Measurements from ENCODE around the gene ASIC2.

ASIC2 gene

DNA sequence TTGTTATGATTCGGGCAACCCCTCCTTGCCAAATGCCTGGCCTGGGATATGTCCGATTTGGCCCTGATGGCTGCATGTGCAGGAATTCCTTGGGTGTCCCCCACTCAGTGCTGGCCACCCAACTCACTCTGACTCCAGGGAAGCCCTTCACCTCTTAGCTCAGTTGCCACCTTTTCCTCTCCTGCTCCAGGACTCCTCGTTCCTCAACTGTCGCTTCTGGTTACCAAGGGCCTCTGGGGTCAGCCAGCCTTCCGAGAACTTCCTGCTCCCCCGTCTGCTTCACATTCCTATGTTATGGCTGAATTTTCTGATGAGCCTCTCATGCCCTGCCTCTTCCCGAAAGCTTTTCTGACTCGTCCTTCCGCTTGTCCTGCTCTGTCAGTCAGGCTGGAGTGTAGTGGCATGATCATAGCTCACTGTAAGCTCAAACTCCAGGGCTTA lies 237.9 kb downstream of the ASIC2 start:
- DNase-seq: no peak

GRCh38 chr17:33054412-33054811 lies 238.7 kb downstream of the ASIC2 start:
- no peak for DNase-seq

DNA sequence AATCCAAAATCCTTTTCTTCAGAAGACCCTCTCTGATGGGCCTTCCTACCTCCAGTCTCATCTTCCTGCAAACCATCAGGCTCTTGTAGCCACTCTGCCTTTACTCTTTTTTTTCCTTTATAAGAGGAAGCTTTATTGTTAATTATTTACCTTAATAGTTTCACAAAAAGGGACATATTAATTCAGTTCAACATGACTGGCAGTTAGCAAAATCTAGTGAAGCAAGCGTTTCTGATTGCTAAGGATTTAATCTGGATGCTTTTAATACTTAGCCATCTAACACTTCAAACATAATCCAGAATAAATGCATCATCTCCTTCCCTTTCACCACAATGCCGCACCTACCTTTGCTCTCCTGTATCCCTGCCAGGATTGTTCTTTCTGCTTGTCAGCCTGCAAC lies 239.4 kb downstream of the ASIC2 start:
- no peak for DNase-seq

GRCh38 chr17:33052856-33053255 lies 240.2 kb downstream of the ASIC2 start:
- no peak for DNase-seq

DNA sequence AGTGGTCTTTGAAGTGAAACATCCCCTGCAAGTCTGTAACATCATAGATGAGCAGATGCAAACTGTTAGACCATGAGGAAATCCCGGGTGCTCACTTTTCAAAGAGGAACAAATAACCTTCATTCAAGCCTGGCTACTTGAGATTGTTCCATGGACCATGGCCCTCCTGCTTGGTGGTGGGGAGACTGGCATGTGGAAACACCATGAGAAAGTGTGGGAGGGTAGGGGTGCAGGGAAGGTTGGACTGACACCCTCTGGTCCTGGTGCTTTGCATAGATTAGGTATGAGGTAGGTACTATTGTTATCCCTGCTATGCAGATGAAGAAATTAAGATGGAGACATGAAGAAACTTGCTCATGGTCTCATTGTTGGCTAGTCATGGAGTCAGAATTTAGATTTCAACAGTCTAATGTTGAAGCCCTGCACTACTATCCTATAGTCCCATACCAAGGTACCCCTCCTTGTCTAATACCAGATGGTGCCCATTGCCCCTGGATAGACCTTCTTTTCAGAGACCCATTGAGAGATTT lies 242.4 kb downstream of the ASIC2 start:
- DNase-seq: no peak

GRCh38 chr17:33049781-33050414 lies 243.2 kb downstream of the ASIC2 start:
- peak; percentile 30 for DNase-seq

DNA sequence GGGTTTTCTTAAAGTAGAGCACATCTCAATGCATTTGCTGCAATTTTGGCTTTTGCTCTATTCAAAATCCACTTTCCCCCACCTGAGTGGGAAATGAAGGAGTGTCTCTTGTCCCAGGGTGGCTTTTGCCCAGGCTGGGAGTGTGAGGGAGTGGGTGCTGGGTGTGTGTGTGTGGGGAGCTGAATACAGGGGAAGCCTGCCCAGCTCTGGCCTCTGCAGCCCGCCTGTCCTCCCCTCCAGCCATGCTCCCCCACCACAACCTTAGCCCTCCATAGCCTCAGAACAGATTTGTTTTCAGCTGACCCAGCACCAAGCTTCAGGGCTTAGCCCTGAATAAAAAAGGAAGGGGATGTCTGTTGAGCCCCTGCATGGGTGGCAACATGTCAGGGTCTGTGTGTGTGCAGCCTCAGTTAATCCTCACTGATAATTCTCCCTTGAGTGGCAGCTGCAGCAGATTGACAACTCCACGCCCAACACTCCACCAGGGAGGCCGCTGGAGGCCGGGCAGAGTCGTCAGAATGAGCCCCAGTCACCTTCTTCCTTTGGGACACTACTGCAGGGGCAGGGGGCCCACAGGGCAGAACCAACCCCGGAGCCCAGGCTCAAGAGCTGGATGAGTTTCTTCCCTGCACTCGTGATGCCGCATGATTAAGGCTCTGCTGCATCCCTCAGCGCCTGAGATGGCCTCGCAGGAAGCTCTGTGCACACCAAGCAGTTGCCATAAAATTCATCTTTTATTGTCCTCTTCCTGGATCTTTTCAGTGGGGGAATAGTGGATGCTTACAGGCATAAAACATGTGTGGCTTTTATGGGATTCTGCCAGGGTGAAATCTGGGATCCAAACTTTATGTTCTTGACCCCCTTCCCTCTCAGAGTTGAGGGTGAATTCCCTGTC lies 246.5 kb downstream of the ASIC2 start:
- DNase-seq: no peak

- DNase-seq: no peak
Measured at GRCh38 chr17:33045216-33045615, 247.9 kb downstream of the ASIC2 start.

- no peak for DNase-seq
Measured at GRCh38 chr17:33044771-33045170, 248.3 kb downstream of the ASIC2 start.

DNA sequence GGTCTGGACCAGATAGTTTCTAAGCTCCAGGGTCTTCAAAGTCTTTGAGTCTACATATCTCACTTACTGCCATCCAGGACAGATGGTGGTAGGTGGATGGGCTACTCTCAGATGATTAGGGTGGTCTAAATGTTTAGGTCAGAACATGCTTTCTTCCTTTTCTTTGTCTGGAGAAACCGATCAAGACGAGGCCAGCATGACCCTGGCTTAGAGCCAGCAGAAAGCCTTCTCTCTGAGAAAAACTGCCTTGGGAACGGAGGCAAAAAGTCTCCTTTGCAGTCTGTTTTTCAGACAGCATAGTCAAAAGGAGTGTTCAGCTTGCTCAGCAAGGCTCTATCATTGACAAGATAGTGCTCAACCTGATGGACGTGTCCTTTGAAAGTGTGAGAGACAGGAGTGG lies 252.6 kb downstream of the ASIC2 start:
- no peak for DNase-seq

DNA sequence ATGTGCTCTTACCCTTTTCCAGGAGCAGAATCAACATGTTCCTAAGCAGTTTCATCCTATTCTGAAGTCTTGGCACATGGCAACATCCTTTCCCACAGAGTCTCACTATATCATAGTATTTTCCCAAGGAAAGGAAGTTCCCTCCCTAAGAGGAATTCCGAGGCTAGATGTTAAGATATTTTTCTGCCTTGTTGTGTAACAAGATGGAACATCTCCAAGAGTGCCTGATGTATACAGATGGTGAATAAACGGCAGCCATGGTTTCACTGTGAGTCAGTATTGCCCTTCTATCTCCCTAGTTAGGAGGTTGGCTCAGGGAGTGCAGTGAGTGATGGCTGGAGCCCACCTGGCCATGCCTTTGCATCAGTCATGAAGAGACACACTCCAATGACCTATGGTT lies 253.2 kb downstream of the ASIC2 start:
- no peak for DNase-seq

DNA sequence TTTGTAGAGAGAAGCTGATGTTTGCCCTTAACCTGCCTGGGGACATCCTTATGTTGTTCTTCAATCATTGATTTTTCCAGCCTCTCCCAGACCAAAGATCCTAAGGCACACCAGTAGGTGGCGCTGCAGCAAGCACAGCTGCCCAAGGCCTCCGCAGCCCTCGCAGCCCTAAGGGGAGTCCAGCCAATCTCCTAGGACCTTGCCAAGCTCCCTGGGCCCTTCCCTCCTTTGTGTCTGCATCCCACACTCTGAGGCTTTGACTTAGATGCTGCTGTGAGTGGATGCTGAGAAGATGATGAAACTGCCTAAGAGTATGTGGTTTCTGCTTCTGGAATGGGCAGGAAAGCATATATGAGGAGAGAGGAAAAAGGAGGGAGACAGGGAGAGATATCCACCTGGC lies 254.4 kb downstream of the ASIC2 start:
- DNase-seq: peak; percentile 6

DNA sequence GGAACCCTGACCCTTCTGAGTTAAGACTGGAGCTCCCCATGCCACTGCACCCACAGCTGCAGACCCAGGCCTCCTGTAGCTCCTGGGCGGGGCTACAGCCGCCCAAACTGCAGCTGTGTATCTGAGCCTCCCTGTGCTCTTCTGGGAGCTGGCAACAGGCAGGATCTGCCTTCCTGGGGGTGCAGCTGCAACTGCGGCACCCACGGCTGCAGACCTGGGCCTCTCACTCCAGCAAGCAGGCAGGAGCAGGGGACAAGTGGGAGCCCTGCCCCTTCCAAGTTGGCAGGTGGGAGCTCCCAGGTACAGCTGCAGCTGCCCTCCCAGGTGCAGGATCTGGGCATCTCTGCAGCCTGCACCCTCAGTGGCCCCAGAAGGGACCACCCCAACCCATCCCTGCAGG lies 259.9 kb downstream of the ASIC2 start:
- DNase-seq: no peak

GRCh38 chr17:33028778-33029177 lies 264.3 kb downstream of the ASIC2 start:
- DNase-seq: no peak

- no peak for DNase-seq
Measured at GRCh38 chr17:33028061-33028460, 265.0 kb downstream of the ASIC2 start.

GRCh38 chr17:33024688-33025486 lies 268.2 kb downstream of the ASIC2 start:
- no peak for DNase-seq

- DNase-seq: no peak
Measured at GRCh38 chr17:33023790-33024189, 269.3 kb downstream of the ASIC2 start.

DNA sequence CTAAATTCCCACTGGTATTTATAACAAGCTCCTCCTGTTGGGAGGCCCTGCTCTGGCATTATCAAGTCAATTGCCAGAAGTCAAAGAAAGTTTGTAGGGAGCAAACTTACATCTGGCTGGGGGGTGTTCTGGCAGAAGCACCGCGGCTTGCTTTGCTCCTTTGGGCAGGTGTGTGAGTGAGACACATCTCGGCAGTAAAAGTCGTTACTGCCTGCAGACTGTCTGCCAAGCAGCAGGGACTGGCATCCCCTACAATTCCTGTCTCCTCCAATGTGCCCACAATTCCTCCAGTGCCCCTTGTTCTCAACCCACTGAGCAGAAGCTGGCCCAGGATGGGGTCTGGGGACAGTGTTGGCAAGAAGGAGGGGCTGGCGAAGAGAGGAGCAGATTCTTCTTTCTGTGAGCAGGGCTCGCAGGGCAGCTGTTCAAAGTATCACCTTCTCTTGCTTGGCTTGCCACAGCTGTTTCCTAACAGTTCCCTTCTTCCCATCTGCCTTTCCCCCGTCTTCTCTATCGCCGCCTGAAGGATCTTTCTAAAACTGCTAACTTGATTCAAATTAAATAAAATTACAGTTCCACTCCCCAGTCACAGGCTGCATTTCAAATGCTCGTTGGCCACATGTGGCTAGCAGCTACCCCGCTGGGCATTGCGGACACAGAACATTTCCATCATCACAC lies 271.2 kb downstream of the ASIC2 start:
- no peak for DNase-seq

GRCh38 chr17:33019161-33019890 lies 273.8 kb downstream of the ASIC2 start:
- DNase-seq: no peak

GRCh38 chr17:33017366-33017765 lies 275.7 kb downstream of the ASIC2 start:
- DNase-seq: no peak

DNA sequence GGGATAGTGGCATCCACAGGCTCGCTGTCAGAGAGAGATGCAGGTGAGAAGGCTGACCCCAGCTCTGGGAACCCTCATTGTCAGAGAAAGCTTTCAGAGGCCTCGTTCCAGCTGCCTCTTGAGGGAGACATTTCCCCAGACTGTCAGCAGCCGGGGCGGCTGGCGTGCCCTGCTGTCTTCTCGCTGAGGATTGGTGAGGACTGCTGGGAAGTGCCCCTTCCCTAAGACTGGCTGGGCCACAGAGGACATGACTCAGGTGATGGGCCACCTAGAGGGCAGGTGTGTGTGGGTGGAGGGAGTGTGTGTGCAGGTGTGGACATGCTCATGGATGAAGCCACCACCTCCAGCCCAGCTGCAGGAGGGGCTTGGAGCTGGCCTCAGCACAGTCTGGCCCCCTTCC lies 276.2 kb downstream of the ASIC2 start:
- DNase-seq: no peak
